ENCODE results near the gene HEXIM2. TPM values are rescaled to one million over a fixed set of nuclear protein-coding genes. Genes with fewer than 3 reads are reported as not detected.
A peak's percentile ranks its signal among the peaks of the same experiment; 100 is the strongest.
"Not testable (repeated sequence)": the region's sequence is repeated elsewhere in the genome, so short reads cannot be mapped to it uniquely, and the experiment has no call there.

The HEXIM2 gene
- total and polyA plus RNA-seq, 5 experiments from 2014 or later, result 2.6 to 4.4 (median 3.4) TPM

GRCh38 chr17:45119964-45120363, 41.7 kb upstream of the HEXIM2 start:
- H3K4me3 Mint-ChIP-seq, result no peak overlapping the region
- no peak for ATAC-seq
- POLR2A ChIA-PET, result interaction anchor here (0.6 to 1.7 kb wide), 2 partner anchors 10 to 302 kb away, joined by 4 read pairs; no protein-coding TSS in a partner anchor
- peaks cover 0 to 8% (median 2%) of the 10 kb centered on the region in 5 donors for H3K27me3 Mint-ChIP-seq
- H3K9me3 Mint-ChIP-seq, result no peaks in the 10 kb centered on the region
- H3K27ac Mint-ChIP-seq, result no peak overlapping the region
- no peak for DNase-seq
- H3K36me3 Mint-ChIP-seq, result no peaks in the 10 kb centered on the region
- peaks cover 0 to 2% (median 0%) of the 10 kb centered on the region in 4 donors for H3K4me1 Mint-ChIP-seq

GRCh38 chr17:45120558-45120957, 41.1 kb upstream of the HEXIM2 start:
- H3K36me3 Mint-ChIP-seq, result no peaks in the 10 kb centered on the region
- H3K4me1 Mint-ChIP-seq, result peaks cover 0 to 2% (median 0%) of the 10 kb centered on the region in 4 donors
- POLR2A ChIA-PET, result interaction anchor here (0.6 kb wide), 1 partner anchor 302 kb away, joined by 4 read pairs; no protein-coding TSS in a partner anchor
- no peak overlapping the region for H3K27ac Mint-ChIP-seq
- no peak for ATAC-seq
- H3K27me3 Mint-ChIP-seq, result peaks cover 0 to 8% (median 2%) of the 10 kb centered on the region in 5 donors
- H3K9me3 Mint-ChIP-seq, result no peaks in the 10 kb centered on the region
- DNase-seq, result no peak
- H3K4me3 Mint-ChIP-seq, result no peak overlapping the region

GRCh38 chr17:45121055-45121454, 40.6 kb upstream of the HEXIM2 start:
- DNase-seq (no peak), ATAC-seq (no peak)
- Mint-ChIP-seq H3K9me3 (no peaks in the 10 kb centered on the region), H3K36me3 (no peaks in the 10 kb centered on the region), H3K27me3 (peaks cover 0 to 8% (median 2%) of the 10 kb centered on the region in 5 donors), H3K27ac (no peak overlapping the region), H3K4me3 (no peak overlapping the region), H3K4me1 (peaks cover 0 to 2% (median 0%) of the 10 kb centered on the region in 4 donors)
- POLR2A ChIA-PET, result no interaction called here

GRCh38 chr17:45123076-45123770, 38.5 kb upstream of the HEXIM2 start:
- Mint-ChIP-seq H3K27ac (peak overlapping the region in 2 of 10 donors; percentile 38 to 55), H3K4me1 (peaks cover 0 to 2% (median under 1%) of the 10 kb centered on the region in 4 donors), H3K4me3 (no peak overlapping the region), H3K27me3 (peaks cover 0 to 8% (median 2%) of the 10 kb centered on the region in 5 donors), H3K36me3 (no peaks in the 10 kb centered on the region), H3K9me3 (no peaks in the 10 kb centered on the region)
- ATAC-seq (no peak), DNase-seq (no peak)
- POLR2A ChIA-PET, result no interaction called here

- Mint-ChIP-seq H3K27me3 (peaks cover 0 to 8% (median 2%) of the 10 kb centered on the region in 5 donors), H3K9me3 (no peaks in the 10 kb centered on the region), H3K4me1 (peaks cover 0 to 2% (median under 1%) of the 10 kb centered on the region in 4 donors), H3K4me3 (no peak overlapping the region), H3K36me3 (no peaks in the 10 kb centered on the region), H3K27ac (peak overlapping the region in 1 of 10 donors; percentile 7)
- peak in 1 of 2 donors; percentile 42 for ATAC-seq
- POLR2A ChIA-PET, result no interaction called here
- DNase-seq, result no peak
These were observed 37.5 kb upstream of the HEXIM2 start for GRCh38 chr17:45123930-45124796.

- H3K4me1 Mint-ChIP-seq, H3K9me3 Mint-ChIP-seq, ATAC-seq, H3K36me3 Mint-ChIP-seq, H3K4me3 Mint-ChIP-seq, H3K27me3 Mint-ChIP-seq, DNase-seq, H3K27ac Mint-ChIP-seq, POLR2A ChIA-PET: not testable (repeated sequence)
These were observed 36.9 kb upstream of the HEXIM2 start for GRCh38 chr17:45124797-45125122.

GRCh38 chr17:45125509-45125908, 36.2 kb upstream of the HEXIM2 start:
- DNase-seq (no peak), ATAC-seq (no peak)
- Mint-ChIP-seq H3K9me3 (no peaks in the 10 kb centered on the region), H3K27me3 (peaks cover 0 to 8% (median 2%) of the 10 kb centered on the region in 5 donors), H3K4me1 (peaks cover 0 to 2% (median under 1%) of the 10 kb centered on the region in 4 donors), H3K36me3 (no peaks in the 10 kb centered on the region), H3K4me3 (no peak overlapping the region), H3K27ac (no peak overlapping the region)
- POLR2A ChIA-PET, result no interaction called here

GRCh38 chr17:45127207-45127547, 34.5 kb upstream of the HEXIM2 start:
- POLR2A ChIA-PET, result no interaction called here
- Mint-ChIP-seq H3K27ac (no peak overlapping the region), H3K4me3 (no peak overlapping the region), H3K4me1 (peaks cover 0 to 3% (median under 1%) of the 10 kb centered on the region in 4 donors), H3K27me3 (peaks cover 0 to 3% (median 3%) of the 10 kb centered on the region in 5 donors), H3K36me3 (no peaks in the 10 kb centered on the region), H3K9me3 (no peaks in the 10 kb centered on the region)
- ATAC-seq (no peak), DNase-seq (no peak)

GRCh38 chr17:45127548-45128300, 34.0 kb upstream of the HEXIM2 start:
- ATAC-seq, result no peak
- Mint-ChIP-seq H3K27ac (peak overlapping the region in 1 of 10 donors; percentile 37), H3K36me3 (no peaks in the 10 kb centered on the region), H3K27me3 (peaks cover 0 to 3% (median 3%) of the 10 kb centered on the region in 5 donors), H3K9me3 (no peaks in the 10 kb centered on the region), H3K4me3 (no peak overlapping the region), H3K4me1 (peaks cover 0 to 3% (median under 1%) of the 10 kb centered on the region in 4 donors)
- POLR2A ChIA-PET, result no interaction called here
- no peak for DNase-seq

- ATAC-seq, result no peak
- H3K36me3 Mint-ChIP-seq, result no peaks in the 10 kb centered on the region
- POLR2A ChIA-PET, result no interaction called here
These were observed 33.3 kb upstream of the HEXIM2 start for GRCh38 chr17:45128331-45128730.

GRCh38 chr17:45128989-45129388, 32.7 kb upstream of the HEXIM2 start:
- ATAC-seq (no peak), DNase-seq (no peak)
- Mint-ChIP-seq H3K4me1 (peaks cover 5 to 9% (median 6%) of the 10 kb centered on the region in 4 donors), H3K36me3 (no peaks in the 10 kb centered on the region), H3K27ac (no peak overlapping the region), H3K9me3 (no peaks in the 10 kb centered on the region), H3K27me3 (peaks cover 0 to 3% (median 3%) of the 10 kb centered on the region in 5 donors), H3K4me3 (no peak overlapping the region)
- POLR2A ChIA-PET, result interaction anchor here (0.8 kb wide), 1 partner anchor 43 kb away, joined by 3 read pairs; no protein-coding TSS in a partner anchor

More at GRCh38 chr17:45128331-45128730, 33.3 kb upstream of the HEXIM2 start:
- Mint-ChIP-seq H3K9me3 (no peaks in the 10 kb centered on the region), H3K27me3 (peaks cover 0 to 3% (median 3%) of the 10 kb centered on the region in 5 donors), H3K27ac (no peak overlapping the region), H3K4me3 (no peak overlapping the region), H3K4me1 (peaks cover 0 to 6% (median 3%) of the 10 kb centered on the region in 4 donors)
- DNase-seq, result no peak

- Mint-ChIP-seq H3K9me3 (no peaks in the 10 kb centered on the region), H3K27me3 (peaks cover 0 to 3% (median 3%) of the 10 kb centered on the region in 5 donors), H3K36me3 (no peaks in the 10 kb centered on the region), H3K4me3 (no peak overlapping the region), H3K4me1 (peaks cover 5 to 9% (median 6%) of the 10 kb centered on the region in 4 donors), H3K27ac (no peak overlapping the region)
- no peak for DNase-seq
- POLR2A ChIA-PET, result interaction anchor here (0.8 to 1.2 kb wide), 3 partner anchors 10 to 43 kb away, joined by 3 to 4 read pairs (median 3); no protein-coding TSS in a partner anchor
- ATAC-seq, result no peak
These were observed 32.2 kb upstream of the HEXIM2 start for GRCh38 chr17:45129426-45129939.

Measured in naive thymus-derived CD8-positive, alpha-beta T cell (primary cell).